Measurements from ENCODE around the gene NARF.
"Not testable (repeated sequence)": the region's sequence is repeated elsewhere in the genome, so short reads cannot be mapped to it uniquely, and the experiment has no call there.

NARF gene

DNA sequence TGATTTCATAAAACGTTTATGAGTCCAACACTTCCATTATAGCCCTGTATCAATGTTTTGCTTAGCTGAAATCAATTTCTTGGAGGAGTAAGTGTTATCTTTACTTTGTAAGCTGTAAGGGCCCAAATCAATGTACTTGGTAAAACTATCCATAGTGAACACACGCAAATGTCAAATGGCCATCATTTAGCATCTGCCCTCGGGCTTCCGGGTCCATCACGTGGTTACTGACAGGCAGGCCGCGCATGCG lies 687 bp upstream of the NARF start:
- Histone ChIP-seq H3K9ac (ENCODE audit: low read depth in 1 of 2, low read length in 2 of 2) (peak overlapping the region; percentile 97 to 98), H3K4me1 (ENCODE audit: control insufficient read depth in 2 of 2, insufficient read depth in 2 of 2, low read length in 2 of 2) (peaks cover 19% of the 10 kb centered on the region in 2 donors), H3K4me3 (ENCODE audit: low read length in 2 of 2) (peak overlapping the region; percentile 77 to 89), H3K9me3 (ENCODE audit: control insufficient read depth in 2 of 2, low read length in 2 of 2) (no peaks in the 10 kb centered on the region), H3K27ac (ENCODE audit: low read depth in 2 of 2, low read length in 2 of 2) (peak overlapping the region; percentile 100), H3K36me3 (ENCODE audit: control insufficient read depth in 2 of 2, insufficient read depth in 2 of 2, low read length in 2 of 2) (peaks cover 2 to 15% of the 10 kb centered on the region in 2 donors), H3K27me3 (ENCODE audit: control insufficient read depth in 2 of 2, insufficient read depth in 2 of 2, low read length in 2 of 2) (no peaks in the 10 kb centered on the region)

DNA sequence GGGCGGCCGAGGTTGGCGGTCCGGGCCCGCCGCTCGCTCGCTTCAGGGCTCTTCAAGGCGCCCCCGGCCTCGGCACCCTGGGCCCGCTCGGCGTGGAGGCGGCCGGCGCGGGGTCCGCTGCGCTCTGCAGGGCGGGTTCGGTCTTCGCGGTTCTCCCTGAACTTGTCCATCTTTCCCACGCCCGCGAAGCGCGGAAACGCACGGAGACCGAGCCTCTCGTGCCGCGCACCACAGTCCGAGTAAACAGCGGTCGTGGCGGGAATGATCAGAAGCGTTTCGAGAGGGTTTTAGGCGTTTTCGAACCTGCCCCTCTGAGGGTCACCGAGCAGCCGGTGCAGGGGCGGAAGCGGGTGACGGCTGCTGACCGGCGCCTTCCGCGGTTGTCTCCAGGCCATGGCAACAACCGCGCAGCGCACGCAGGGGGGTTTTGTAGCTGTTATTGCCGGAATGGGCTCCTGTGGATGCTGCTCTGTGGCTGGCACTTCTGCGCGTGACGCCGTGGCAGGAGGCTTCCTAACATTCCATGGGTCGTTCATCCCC lies 414 bp downstream of the NARF start:
- Histone ChIP-seq H3K9ac (ENCODE audit: low read depth in 1 of 2, low read length in 2 of 2) (peak overlapping the region; percentile 77 to 98), H3K4me3 (ENCODE audit: low read length in 2 of 2) (peak overlapping the region; percentile 77 to 89), H3K27ac (ENCODE audit: low read depth in 2 of 2, low read length in 2 of 2) (peak overlapping the region; percentile 100), H3K36me3 (ENCODE audit: control insufficient read depth in 2 of 2, insufficient read depth in 2 of 2, low read length in 2 of 2) (peaks cover 6 to 25% of the 10 kb centered on the region in 2 donors), H3K9me3 (ENCODE audit: control insufficient read depth in 2 of 2, low read length in 2 of 2) (no peaks in the 10 kb centered on the region), H3K27me3 (ENCODE audit: control insufficient read depth in 2 of 2, insufficient read depth in 2 of 2, low read length in 2 of 2) (no peaks in the 10 kb centered on the region), H3K4me1 (ENCODE audit: control insufficient read depth in 2 of 2, insufficient read depth in 2 of 2, low read length in 2 of 2) (peaks cover 19% of the 10 kb centered on the region in 2 donors)

DNA sequence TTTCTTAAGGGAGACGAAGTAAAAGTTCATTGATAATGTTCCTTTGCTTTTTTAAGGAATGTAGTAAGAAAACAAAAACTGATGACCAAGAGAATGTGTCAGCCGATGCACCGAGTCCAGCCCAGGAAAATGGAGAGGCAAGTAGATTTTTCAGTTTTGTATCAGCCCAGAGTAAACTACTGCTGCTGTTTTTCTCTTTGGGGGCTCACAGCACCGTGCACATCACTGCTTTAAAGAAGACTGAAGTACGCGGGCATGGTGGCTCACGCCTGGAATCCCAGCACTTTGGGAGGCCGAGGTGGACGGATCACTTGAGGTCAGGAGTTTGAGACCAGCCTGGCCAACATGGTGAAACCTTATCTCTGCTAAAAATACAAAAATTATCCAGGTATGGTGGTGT lies 1.4 kb downstream of the NARF start:
- Histone ChIP-seq H3K36me3 (ENCODE audit: control insufficient read depth in 2 of 2, insufficient read depth in 2 of 2, low read length in 2 of 2) (peaks cover 14 to 35% of the 10 kb centered on the region in 2 donors), H3K4me1 (ENCODE audit: control insufficient read depth in 2 of 2, insufficient read depth in 2 of 2, low read length in 2 of 2) (peaks cover 19% of the 10 kb centered on the region in 2 donors)
- H3K9me3 ChIP-seq (ENCODE audit: control insufficient read depth in 2 of 2, low read length in 2 of 2); H3K27ac ChIP-seq (ENCODE audit: low read depth in 2 of 2, low read length in 2 of 2); H3K27me3 ChIP-seq (ENCODE audit: control insufficient read depth in 2 of 2, insufficient read depth in 2 of 2, low read length in 2 of 2); H3K9ac ChIP-seq (ENCODE audit: low read depth in 1 of 2, low read length in 2 of 2); H3K4me3 ChIP-seq (ENCODE audit: low read length in 2 of 2): not testable (repeated sequence)

DNA sequence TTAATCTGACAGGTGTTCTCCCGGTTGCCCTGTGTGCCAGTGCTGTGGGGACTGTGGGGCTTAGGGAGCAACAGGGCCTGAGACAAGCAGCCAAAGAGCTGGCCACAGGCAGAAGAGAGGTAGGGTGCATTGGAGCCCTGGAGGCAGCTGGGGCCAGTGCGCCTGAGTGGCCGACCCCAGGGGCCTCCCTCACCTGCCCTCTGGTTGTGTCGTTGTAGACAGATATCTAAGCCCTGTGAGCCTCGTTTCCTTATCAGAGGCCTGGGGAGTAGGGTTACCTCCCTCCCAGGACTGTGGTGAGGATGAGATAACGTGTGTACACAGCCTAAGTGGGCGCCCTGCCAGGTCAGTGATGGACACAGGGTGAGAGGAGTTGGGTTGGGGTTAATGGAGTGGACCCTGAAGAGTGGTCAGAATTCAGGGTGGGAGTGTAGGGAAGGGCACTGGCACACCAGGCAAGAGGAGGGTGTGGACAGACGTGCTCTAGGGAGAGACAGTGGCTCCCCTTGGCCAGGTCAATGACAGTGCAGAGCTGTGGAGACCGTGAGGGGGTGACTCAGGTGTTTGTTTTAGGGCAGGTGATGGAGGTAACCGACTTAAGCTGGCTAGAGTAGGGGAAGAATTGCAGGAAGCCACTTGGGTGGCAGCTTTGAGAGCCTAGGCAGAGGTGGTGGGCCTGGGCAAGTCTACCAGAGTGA lies 3.4 kb downstream of the NARF start:
- Histone ChIP-seq H3K9me3 (ENCODE audit: control insufficient read depth in 2 of 2, low read length in 2 of 2) (no peaks in the 10 kb centered on the region), H3K4me3 (ENCODE audit: low read length in 2 of 2) (no peak overlapping the region), H3K27ac (ENCODE audit: low read depth in 2 of 2, low read length in 2 of 2) (no peak overlapping the region), H3K4me1 (ENCODE audit: control insufficient read depth in 2 of 2, insufficient read depth in 2 of 2, low read length in 2 of 2) (peaks cover 18% of the 10 kb centered on the region in 2 donors), H3K9ac (ENCODE audit: low read depth in 1 of 2, low read length in 2 of 2) (no peak overlapping the region), H3K27me3 (ENCODE audit: control insufficient read depth in 2 of 2, insufficient read depth in 2 of 2, low read length in 2 of 2) (no peaks in the 10 kb centered on the region), H3K36me3 (ENCODE audit: control insufficient read depth in 2 of 2, insufficient read depth in 2 of 2, low read length in 2 of 2) (peaks cover 25 to 46% of the 10 kb centered on the region in 2 donors)

DNA sequence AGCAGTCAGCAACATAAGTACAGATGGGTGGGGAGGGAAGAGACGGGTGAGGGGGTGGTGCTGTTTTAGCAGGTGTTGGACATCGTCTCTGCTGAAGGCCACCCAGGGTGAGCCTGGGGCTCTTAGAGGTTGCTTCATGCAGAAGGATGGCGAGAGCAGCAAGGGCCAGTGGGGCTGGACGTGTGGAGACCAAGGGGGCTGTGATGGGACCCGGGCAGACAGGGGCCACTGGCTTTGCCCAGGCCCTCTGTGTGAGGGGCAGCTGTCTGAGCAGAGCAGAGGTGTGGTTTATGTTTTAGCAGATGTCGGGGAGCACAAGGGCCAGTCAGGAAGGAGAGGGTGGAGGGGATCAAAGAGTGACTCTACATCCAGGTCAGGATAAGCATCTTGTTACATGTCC lies 4.8 kb downstream of the NARF start:
- no peak overlapping the region for H3K9ac ChIP-seq (ENCODE audit: low read depth in 1 of 2, low read length in 2 of 2)
- H3K9me3 ChIP-seq (ENCODE audit: control insufficient read depth in 2 of 2, low read length in 2 of 2) = no peaks in the 10 kb centered on the region
- H3K27me3 ChIP-seq (ENCODE audit: control insufficient read depth in 2 of 2, insufficient read depth in 2 of 2, low read length in 2 of 2) = no peaks in the 10 kb centered on the region
- no peak overlapping the region for H3K4me3 ChIP-seq (ENCODE audit: low read length in 2 of 2)
- H3K27ac ChIP-seq (ENCODE audit: low read depth in 2 of 2, low read length in 2 of 2) = no peak overlapping the region
- peaks cover 28 to 53% of the 10 kb centered on the region in 2 donors for H3K36me3 ChIP-seq (ENCODE audit: control insufficient read depth in 2 of 2, insufficient read depth in 2 of 2, low read length in 2 of 2)
- H3K4me1 ChIP-seq (ENCODE audit: control insufficient read depth in 2 of 2, insufficient read depth in 2 of 2, low read length in 2 of 2) = peaks cover 8 to 9% of the 10 kb centered on the region in 2 donors

DNA sequence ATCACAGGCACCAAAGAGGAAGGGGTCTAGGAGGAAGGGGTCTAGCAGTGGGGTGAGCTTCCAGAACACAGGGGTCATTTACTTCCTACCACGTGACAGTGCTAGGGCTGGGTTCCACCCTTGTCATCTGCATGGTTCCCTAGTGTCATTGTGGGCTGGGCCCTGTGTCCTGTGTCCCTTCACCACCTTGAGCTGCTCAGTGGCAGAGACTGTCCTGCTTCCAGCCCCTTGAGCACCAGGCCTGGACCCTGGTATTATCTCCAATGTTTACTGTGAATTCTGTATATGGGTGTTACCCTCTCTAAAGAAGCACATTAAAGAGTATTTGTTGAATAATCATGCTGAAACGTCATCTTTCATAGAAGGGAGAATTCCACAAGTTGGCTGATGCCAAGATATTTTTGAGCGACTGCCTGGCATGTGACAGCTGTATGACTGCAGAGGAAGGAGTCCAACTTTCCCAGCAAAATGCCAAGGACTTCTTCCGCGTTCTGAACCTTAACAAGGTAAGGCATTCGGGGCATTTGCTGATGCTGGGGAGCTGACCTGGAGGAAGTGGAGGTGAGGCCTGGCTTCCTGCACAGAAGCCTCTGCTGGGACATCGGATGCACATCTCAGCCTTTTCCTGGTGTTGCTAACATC lies 5.5 kb downstream of the NARF start:
- H3K9me3 ChIP-seq (ENCODE audit: control insufficient read depth in 2 of 2, low read length in 2 of 2) = no peaks in the 10 kb centered on the region
- H3K27me3 ChIP-seq (ENCODE audit: control insufficient read depth in 2 of 2, insufficient read depth in 2 of 2, low read length in 2 of 2) = no peaks in the 10 kb centered on the region
- H3K9ac ChIP-seq (ENCODE audit: low read depth in 1 of 2, low read length in 2 of 2) = no peak overlapping the region
- H3K4me3 ChIP-seq (ENCODE audit: low read length in 2 of 2) = no peak overlapping the region
- H3K4me1 ChIP-seq (ENCODE audit: control insufficient read depth in 2 of 2, insufficient read depth in 2 of 2, low read length in 2 of 2) = peaks cover 6 to 9% of the 10 kb centered on the region in 2 donors
- peaks cover 35 to 58% of the 10 kb centered on the region in 2 donors for H3K36me3 ChIP-seq (ENCODE audit: control insufficient read depth in 2 of 2, insufficient read depth in 2 of 2, low read length in 2 of 2)
- no peak overlapping the region for H3K27ac ChIP-seq (ENCODE audit: low read depth in 2 of 2, low read length in 2 of 2)

DNA sequence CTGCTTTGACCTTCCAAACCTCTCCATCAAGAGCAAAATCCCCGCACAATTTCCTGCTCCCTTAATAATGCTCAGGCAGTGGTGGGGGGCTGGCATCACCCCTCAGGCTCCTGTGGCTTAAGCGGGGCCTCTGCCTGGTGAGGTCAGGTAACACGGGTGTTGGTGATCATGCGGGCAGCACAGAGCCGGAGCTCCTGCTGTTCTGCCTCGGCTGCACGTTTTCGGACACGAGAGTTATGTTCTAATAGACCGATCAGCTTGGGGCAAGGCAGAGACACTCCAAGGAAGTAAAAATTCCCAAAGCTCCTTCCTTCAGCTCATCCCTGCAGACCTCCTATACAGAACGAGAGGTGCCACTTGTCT lies 6.0 kb downstream of the NARF start:
- H3K36me3 ChIP-seq (ENCODE audit: control insufficient read depth in 2 of 2, insufficient read depth in 2 of 2, low read length in 2 of 2) = peaks cover 38 to 62% of the 10 kb centered on the region in 2 donors
- no peaks in the 10 kb centered on the region for H3K9me3 ChIP-seq (ENCODE audit: control insufficient read depth in 2 of 2, low read length in 2 of 2)
- H3K9ac ChIP-seq (ENCODE audit: low read depth in 1 of 2, low read length in 2 of 2) = no peak overlapping the region
- H3K27me3 ChIP-seq (ENCODE audit: control insufficient read depth in 2 of 2, insufficient read depth in 2 of 2, low read length in 2 of 2) = no peaks in the 10 kb centered on the region
- H3K27ac ChIP-seq (ENCODE audit: low read depth in 2 of 2, low read length in 2 of 2) = no peak overlapping the region
- peaks cover 1 to 4% of the 10 kb centered on the region in 2 donors for H3K4me1 ChIP-seq (ENCODE audit: control insufficient read depth in 2 of 2, insufficient read depth in 2 of 2, low read length in 2 of 2)
- H3K4me3 ChIP-seq (ENCODE audit: low read length in 2 of 2) = no peak overlapping the region

DNA sequence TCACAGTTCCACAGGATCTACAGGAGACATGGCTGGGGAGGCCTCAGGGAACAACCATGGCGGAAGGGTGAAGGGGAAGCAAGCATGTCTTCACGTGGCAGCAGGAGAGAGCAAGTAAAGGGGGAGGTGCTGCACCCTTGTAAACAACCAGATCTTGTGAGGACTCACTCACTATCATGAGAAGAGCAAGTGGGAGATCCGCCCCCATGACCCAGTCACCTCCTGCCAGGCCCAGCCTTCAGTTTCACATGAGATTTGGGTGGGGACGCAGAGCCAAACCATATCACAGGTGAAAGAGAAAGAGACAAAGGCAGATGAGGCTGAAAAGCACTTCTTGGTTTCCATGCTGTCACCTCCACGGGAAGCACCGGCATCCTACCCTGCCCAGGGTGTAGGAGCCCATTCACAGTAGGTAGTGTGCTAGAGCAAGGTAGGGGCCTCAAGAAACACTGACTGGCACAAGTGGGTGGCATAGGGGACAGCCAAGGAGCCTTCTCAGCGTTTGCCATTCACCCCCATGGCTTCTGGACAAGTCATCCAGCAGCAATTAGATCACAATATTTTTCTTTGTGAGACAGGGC lies 6.6 kb downstream of the NARF start:
- Histone ChIP-seq H3K9ac (ENCODE audit: low read depth in 1 of 2, low read length in 2 of 2) (no peak overlapping the region), H3K4me3 (ENCODE audit: low read length in 2 of 2) (no peak overlapping the region), H3K27ac (ENCODE audit: low read depth in 2 of 2, low read length in 2 of 2) (no peak overlapping the region), H3K36me3 (ENCODE audit: control insufficient read depth in 2 of 2, insufficient read depth in 2 of 2, low read length in 2 of 2) (peaks cover 41 to 65% of the 10 kb centered on the region in 2 donors), H3K27me3 (ENCODE audit: control insufficient read depth in 2 of 2, insufficient read depth in 2 of 2, low read length in 2 of 2) (no peaks in the 10 kb centered on the region), H3K4me1 (ENCODE audit: control insufficient read depth in 2 of 2, insufficient read depth in 2 of 2, low read length in 2 of 2) (no peaks in the 10 kb centered on the region), H3K9me3 (ENCODE audit: control insufficient read depth in 2 of 2, low read length in 2 of 2) (no peaks in the 10 kb centered on the region)

DNA sequence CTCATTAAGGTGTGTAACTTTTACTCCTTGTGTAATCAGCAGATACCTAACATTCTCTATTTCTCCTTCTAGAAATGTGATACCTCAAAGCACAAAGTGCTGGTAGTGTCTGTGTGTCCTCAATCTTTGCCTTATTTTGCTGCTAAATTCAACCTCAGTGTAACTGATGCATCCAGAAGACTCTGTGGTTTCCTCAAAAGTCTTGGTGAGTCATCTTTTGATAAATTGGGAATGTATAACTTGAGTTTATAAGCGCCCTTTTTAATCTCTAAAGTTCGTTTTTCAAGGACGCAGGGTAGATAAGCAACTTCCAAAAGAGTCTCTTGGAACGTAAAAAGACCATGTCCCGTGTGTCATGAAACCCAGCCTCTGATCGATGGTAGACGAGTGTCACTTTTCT lies 10.2 kb downstream of the NARF start:
- H3K27me3 ChIP-seq (ENCODE audit: control insufficient read depth in 2 of 2, insufficient read depth in 2 of 2, low read length in 2 of 2) = no peaks in the 10 kb centered on the region
- no peak overlapping the region for H3K27ac ChIP-seq (ENCODE audit: low read depth in 2 of 2, low read length in 2 of 2)
- no peak overlapping the region for H3K4me3 ChIP-seq (ENCODE audit: low read length in 2 of 2)
- peaks cover 43 to 46% of the 10 kb centered on the region in 2 donors for H3K36me3 ChIP-seq (ENCODE audit: control insufficient read depth in 2 of 2, insufficient read depth in 2 of 2, low read length in 2 of 2)
- H3K9ac ChIP-seq (ENCODE audit: low read depth in 1 of 2, low read length in 2 of 2) = no peak overlapping the region
- no peaks in the 10 kb centered on the region for H3K9me3 ChIP-seq (ENCODE audit: control insufficient read depth in 2 of 2, low read length in 2 of 2)
- no peaks in the 10 kb centered on the region for H3K4me1 ChIP-seq (ENCODE audit: control insufficient read depth in 2 of 2, insufficient read depth in 2 of 2, low read length in 2 of 2)

DNA sequence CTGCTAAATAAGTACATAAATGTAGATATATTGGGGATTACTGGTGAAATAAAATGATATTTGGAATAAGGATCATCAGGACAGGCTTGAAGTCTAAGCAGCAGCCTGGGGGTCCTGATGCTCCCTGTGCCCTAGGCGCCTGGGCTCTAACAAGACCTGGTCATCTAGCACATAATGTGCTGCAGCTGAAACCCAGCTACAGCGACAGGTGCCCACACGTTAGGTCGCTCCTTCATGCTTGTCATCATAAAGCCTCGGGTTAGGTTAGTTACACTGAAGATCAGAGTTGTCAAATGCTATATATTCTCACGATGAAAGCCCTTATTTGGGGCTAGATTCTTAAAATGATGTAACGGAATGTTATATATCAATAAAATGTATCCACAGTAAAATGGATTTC lies 11.5 kb downstream of the NARF start:
- Histone ChIP-seq H3K27me3 (ENCODE audit: control insufficient read depth in 2 of 2, insufficient read depth in 2 of 2, low read length in 2 of 2) (no peaks in the 10 kb centered on the region), H3K4me1 (ENCODE audit: control insufficient read depth in 2 of 2, insufficient read depth in 2 of 2, low read length in 2 of 2) (no peaks in the 10 kb centered on the region), H3K36me3 (ENCODE audit: control insufficient read depth in 2 of 2, insufficient read depth in 2 of 2, low read length in 2 of 2) (peaks cover 38 to 42% of the 10 kb centered on the region in 2 donors), H3K9me3 (ENCODE audit: control insufficient read depth in 2 of 2, low read length in 2 of 2) (no peaks in the 10 kb centered on the region), H3K9ac (ENCODE audit: low read depth in 1 of 2, low read length in 2 of 2) (no peak overlapping the region), H3K4me3 (ENCODE audit: low read length in 2 of 2) (no peak overlapping the region), H3K27ac (ENCODE audit: low read depth in 2 of 2, low read length in 2 of 2) (no peak overlapping the region)

Measured in mucosa of rectum (tissue), 2 donors.